SK-N-SH treated with all-trans-retinoic acid at 6 μM for 48 hours (cell line): ENCODE measurements around the gene NPBWR2.

Experiments used
- SNAI2 ChIP-seq: fragments of 250-450 bp; sonication (Bioruptor Pico); IDR thresholded peaks from 2 replicates; pipeline ENCODE4 v1.5.0; 2020; ENCODE audit warnings: mild to moderate bottlenecking, moderate library complexity
- ZFP3 ChIP-seq: fragments of 250-450 bp; sonication (Bioruptor Pico); IDR thresholded peaks from 2 replicates; pipeline ENCODE4 v1.5.0; 2020; ENCODE audit warnings: mild to moderate bottlenecking, moderate library complexity
- ZFP30 ChIP-seq: fragments of 450-650 bp; formaldehyde crosslinking; IDR thresholded peaks from 2 replicates; pipeline ENCODE4 v1.5.0; 2022; ENCODE audit warnings: mild to moderate bottlenecking, moderate library complexity
- TF ChIP-seq, protein P1 (sequence below): fragments of 250-450 bp; sonication (Bioruptor Pico); IDR thresholded peaks from 2 replicates; pipeline ENCODE4 v1.5.0; 2020; ENCODE audit warnings: mild to moderate bottlenecking, moderate library complexity

DNA sequence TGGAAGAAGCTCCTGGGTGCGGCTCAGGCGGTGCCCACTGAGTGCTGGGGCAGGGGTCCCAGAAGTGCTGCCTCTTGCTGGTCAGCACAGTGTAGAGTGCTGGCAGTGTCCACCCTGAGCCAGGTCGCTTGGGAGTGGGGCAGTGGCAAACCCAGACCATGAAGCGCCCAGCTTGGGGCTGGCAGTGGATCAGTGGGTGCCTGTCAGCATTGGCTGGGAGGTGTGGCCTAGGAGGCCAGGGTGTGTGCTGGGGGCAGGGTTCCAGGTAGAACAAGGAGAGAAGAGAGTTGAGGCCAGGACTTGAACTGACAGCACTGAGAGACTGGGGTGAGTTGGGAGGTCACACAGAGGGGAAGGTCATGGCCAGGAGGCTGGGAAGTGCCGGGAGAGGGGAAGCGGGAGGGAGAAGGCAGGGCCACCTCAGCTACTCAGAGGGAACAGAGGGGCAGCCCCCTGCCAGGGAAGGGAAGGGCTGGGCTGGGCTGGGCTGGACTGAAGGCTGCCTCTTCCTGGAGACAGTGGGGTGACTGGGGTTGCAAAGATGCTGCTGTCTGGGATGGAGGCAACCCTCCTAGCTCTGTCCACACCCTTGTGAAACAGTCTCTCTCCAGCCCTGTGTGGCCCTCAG lies 40.2 kb downstream of the NPBWR2 start:
- TF ChIP-seq ZFP30 (CRISPR knock-in tag) (no peak), SNAI2 (CRISPR knock-in tag) (no peak), ZFP3 (no peak)
- TF ChIP-seq, protein P1, sequence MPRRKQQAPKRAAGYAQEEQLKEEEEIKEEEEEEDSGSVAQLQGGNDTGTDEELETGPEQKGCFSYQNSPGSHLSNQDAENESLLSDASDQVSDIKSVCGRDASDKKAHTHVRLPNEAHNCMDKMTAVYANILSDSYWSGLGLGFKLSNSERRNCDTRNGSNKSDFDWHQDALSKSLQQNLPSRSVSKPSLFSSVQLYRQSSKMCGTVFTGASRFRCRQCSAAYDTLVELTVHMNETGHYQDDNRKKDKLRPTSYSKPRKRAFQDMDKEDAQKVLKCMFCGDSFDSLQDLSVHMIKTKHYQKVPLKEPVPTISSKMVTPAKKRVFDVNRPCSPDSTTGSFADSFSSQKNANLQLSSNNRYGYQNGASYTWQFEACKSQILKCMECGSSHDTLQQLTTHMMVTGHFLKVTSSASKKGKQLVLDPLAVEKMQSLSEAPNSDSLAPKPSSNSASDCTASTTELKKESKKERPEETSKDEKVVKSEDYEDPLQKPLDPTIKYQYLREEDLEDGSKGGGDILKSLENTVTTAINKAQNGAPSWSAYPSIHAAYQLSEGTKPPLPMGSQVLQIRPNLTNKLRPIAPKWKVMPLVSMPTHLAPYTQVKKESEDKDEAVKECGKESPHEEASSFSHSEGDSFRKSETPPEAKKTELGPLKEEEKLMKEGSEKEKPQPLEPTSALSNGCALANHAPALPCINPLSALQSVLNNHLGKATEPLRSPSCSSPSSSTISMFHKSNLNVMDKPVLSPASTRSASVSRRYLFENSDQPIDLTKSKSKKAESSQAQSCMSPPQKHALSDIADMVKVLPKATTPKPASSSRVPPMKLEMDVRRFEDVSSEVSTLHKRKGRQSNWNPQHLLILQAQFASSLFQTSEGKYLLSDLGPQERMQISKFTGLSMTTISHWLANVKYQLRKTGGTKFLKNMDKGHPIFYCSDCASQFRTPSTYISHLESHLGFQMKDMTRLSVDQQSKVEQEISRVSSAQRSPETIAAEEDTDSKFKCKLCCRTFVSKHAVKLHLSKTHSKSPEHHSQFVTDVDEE = no peak
